ENCODE measurements around the gene CD274. TPM values are rescaled to one million over a fixed set of nuclear protein-coding genes. Genes with fewer than 3 reads are reported as not detected.
A peak's percentile ranks its signal among the peaks of the same experiment; 100 is the strongest.
"Not testable (repeated sequence)": the region's sequence is repeated elsewhere in the genome, so short reads cannot be mapped to it uniquely, and the experiment has no call there.

The CD274 gene
- total RNA-seq (2014; rRNA removed; shearing (Covaris generic)), result 91.1 and 98.4 TPM in 2 replicates
- 9.0 and 13.9 TPM in 2 replicates for polyA plus RNA-seq (2014; cell fraction: nucleus; rRNA removed)

DNA sequence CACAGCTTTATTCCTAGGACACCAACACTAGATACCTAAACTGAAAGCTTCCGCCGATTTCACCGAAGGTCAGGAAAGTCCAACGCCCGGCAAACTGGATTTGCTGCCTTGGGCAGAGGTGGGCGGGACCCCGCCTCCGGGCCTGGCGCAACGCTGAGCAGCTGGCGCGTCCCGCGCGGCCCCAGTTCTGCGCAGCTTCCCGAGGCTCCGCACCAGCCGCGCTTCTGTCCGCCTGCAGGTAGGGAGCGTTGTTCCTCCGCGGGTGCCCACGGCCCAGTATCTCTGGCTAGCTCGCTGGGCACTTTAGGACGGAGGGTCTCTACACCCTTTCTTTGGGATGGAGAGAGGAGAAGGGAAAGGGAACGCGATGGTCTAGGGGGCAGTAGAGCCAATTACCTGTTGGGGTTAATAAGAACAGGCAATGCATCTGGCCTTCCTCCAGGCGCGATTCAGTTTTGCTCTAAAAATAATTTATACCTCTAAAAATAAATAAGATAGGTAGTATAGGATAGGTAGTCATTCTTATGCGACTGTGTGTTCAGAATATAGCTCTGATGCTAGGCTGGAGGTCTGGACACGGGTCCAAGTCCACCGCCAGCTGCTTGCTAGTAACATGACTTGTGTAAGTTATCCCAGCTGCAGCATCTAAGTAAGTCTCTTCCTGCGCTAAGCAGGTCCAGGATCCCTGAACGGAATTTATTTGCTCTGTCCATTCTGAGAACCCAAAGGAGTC is at the start of gene CD274:
Gene CD274, plus strand, starts transcription at position 184 of the 733 bp plus-strand sequence. CDS start 5,572 bp downstream, outside the sequence.
- DNase-seq (ENCODE audit: extremely low read depth, low read depth), result peak; percentile 81

DNA sequence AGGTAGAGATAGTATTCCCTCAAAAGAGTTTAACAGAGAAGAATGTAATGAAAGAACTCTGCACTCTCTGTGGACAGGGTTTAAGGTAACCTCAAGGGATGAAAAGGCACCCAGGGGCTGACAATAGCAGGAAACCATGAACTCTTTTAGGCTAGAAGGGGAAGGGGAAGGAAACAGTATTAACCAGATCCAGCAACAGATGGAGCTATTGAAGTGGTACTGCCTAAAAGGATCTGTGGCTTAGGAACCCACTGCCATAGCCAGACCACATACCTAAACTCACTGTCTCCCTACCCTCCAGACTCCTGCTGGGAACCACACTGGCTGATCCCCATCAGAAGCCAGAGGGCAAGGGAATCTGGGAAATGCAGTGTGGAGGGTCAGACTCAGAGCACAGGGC is 48.1 kb upstream of the CD274 start:
- DNase-seq (ENCODE audit: extremely low read depth, low read depth), result no peak

DNA sequence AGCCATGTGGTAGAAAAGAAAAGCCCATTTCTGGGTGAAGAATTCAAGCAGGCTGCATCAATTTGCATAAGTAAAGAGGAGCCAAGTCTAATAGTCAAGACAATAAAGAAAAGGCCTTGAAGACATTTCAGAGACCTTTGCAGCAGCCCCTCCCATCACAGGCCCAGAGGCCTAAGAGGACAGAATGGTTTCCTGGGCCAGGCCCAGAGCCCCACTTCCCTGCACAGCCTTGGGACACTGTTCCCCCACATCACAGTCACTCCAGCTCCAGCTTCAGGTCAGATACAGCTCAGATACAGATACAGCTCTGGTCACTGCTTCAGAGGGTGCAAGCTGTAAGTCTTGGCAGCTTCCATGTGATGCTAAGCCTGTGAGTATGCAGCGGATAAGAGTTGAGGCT is 41.7 kb upstream of the CD274 start:
- DNase-seq (ENCODE audit: extremely low read depth, low read depth), result no peak

DNA sequence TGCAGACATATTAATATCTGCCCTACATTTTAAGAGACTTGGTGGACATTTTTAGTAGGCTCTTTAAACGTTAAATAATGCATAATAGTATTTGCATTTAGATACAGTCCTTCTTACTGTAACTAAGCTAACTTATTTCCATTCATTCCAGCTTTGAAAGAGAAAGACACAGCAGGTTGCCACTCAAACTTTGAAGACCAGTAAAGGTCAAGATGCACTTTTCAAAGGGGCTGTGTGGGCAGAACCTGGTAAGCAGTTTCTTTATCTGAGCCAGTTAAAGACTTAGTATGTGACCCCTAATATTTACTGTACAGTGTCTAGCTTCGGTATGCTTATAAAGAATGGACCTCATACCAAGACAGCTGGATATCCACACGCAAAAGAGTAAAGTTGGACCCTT is 33.4 kb upstream of the CD274 start:
- no peak for DNase-seq (ENCODE audit: extremely low read depth, low read depth)

DNA sequence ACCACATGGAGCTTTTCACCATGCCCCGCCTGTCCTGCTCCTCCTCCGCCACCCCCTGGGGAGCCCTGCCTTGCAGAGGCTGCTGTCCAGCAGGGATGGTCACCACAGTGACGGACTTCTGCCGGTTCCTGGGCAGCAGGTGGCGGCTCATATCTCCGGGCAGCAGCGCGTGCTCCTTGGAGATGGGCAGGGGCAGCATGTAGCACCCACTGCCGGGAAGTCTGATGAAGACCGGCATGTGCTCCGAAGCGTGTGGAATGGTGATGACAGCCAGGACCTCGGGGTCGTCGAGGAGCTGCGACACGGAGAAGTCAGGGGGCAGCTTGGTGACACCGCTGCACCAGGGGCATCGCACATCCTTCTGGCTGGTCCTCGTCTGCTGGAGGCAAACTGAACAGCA is 31.9 kb upstream of the CD274 start:
- no peak for DNase-seq (ENCODE audit: extremely low read depth, low read depth)

DNA sequence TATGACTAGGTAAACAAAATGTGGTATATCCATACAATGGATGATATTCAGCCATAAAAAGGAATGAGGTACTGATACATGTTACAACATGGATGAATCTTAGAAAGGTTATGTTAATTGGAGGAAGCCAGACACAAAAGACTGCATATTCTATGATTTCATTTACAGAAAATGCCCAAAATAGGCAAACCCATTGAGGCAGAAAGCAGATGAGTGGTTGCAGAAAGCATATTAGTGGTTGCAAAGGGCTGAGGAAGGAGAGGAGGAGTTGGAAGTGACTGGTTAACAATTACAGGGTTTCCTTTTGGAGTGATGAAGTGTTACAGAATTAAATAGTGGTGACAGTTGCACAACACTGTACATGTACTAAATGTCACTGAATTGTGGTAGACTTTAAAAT is 30.4 kb upstream of the CD274 start:
- DNase-seq (ENCODE audit: extremely low read depth, low read depth), result no peak

DNA sequence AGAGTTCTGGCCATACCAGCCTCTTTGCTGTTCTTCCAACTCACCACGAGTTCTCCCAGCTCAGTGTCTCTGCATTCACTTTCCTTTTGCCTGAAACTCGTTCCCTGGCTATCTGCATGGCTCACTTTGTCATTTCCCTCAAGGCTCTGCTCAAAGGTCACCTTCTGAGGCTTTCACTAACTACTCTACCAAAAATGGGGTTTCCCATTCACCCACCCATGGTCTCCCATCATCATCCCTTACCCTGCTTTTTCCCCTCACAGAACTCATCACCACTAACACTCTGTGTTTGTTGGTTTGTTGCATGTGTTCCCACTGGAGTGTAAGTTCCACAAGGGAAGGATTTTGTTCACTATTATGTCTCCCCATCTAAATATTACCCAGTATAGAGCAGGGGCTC is 29.2 kb upstream of the CD274 start:
- DNase-seq (ENCODE audit: extremely low read depth, low read depth), result no peak

DNA sequence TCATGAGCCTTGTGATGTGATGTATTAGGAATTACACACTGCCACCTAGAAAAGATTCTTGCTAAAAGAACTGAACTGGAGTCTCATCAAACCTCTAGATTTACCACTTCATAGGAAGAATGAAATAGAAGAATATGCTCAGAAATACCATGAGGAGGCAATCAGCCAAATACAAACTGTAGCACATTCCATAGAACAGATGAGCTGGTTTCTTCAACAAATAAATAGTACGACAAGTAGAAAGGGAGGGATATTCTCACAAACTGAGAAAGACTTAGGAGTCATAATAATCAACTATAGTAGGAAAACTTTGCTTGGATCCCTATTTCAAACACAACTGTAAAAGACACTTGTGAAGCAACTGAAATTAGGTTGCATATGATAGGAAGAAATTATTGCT is 28.1 kb upstream of the CD274 start:
- DNase-seq (ENCODE audit: extremely low read depth, low read depth), result no peak

DNA sequence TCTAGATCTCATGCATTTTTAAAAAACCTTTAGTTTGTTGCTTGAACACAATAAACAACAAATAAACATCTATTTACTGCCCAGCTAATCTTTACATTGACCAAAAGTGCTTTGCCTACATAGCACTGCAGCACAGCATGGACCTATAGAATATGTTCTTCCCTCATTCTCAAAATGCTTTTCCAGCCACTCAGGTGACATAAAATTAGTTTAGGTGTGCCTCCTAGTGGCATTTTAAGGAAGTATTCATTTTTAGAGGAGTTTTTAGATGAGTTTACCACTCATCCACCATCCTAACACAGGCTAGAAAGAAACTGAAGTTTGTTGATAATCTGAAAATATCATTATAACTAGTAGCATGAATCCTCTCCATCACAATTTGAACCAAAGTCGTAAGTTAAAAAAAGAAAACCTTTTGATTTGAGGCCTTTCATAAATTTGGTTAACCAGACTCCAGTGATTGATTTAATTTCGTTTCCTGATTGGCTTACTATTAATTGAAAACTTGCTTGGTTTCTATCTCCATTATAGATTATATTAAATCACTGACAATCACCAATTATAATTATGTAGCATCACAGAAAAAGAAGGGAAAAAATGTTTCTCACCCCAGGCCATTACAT is 25.2 kb upstream of the CD274 start:
- DNase-seq (ENCODE audit: extremely low read depth, low read depth), result no peak

DNA sequence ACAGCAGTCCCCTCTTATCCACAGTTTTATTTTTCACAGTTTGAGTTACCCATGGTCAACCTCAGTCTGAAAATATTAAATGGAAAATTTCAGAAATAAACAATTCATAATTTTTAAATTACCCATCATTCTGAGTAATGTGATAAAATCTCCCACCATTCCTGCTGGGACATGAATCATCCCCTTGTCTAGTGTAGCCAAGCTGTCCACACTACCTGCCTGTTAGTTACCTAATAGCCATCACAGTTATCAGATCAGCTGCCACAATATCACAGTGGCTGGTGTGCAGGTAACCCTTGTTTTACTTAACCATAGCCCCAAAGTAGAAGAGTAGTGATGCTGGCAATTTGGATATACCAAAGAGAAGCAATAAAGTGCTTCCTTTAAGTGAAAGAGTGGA is 23.3 kb upstream of the CD274 start:
- no peak for DNase-seq (ENCODE audit: extremely low read depth, low read depth)

DNA sequence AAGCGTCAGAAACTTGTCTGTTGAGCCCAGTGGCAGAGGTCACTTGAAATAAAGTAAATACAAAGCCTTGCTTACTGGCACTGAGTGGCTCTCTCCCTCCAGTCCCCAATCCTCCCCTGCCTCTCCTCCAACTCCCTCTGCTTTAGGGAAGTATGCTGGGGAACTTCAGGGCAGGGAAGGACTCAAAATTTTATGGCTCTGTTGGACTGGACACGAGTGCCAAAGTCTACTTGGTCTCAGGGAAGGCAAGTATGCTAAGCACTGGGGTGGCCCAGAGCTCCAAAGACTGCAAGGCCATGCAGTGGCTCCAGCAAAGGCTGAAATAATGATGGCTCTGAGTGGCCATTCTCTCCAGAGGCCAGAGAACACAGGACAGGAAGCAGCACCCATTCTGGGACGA is 22.2 kb upstream of the CD274 start:
- no peak for DNase-seq (ENCODE audit: extremely low read depth, low read depth)

DNA sequence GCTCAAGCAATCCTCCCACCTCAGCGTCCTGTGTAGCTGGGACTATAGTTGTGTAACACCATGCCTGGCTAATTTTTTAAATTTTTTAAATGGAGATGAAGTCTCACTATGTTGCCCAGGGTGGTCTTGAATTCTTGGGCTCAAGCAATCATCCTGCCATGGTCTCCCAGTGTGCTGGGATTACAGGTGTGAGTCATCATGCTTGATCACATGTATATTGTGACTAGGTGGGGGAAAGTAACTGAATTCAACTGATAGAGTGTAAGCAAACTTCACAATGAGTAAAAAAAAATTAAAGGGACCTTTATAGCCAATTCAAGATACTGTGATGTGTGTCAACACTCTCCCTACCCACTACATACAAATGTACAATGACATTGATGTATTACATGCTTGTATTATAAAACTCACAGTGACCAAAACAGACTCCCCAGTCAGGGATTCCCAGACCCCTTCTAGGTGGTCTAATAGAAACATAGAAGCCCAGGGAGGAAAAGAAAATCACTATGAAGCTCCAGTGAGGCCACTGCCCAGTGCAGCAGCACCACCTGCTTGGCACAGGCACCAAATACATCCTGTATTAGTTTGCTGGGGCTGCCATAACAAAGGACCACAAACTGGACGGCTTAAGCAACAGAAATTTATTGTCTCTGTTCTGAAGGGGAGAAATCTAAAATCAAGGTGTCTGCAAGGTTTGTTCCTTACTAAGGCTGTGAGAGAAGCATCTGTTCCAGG is 21.4 kb upstream of the CD274 start:
- no peak for DNase-seq (ENCODE audit: extremely low read depth, low read depth)

DNA sequence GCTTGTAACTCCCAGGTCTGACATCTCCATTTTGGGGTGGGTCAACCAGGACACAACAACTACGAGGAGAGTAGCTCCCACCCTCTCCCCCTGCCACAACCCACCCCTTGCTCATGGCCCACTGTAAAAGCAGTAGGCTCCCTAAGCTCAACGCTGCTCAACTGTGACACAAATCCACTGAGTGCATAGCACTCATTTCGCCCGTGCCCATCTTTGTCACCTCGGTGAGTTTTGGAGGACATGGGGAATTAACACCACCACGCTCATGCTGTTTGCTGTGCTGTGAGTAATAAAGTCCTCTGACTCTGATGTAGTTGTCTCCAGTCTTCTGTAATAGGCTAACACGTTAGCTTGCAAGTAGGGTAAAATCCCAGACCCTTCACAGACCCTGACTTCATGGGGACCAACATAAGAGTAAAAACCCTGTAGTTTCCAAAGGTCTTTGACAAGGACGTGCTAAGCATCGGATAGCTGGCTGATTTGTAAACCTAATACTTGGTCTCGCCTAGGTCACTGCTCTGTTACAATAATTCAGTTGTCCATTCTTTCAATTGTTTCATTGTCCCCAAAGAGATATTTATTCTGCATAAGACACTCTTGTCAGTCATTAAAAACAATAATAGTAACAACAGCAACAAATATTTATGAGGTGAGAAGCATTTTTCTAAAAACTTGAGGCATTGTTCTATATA is 20.3 kb upstream of the CD274 start:
- no peak for DNase-seq (ENCODE audit: extremely low read depth, low read depth)

DNA sequence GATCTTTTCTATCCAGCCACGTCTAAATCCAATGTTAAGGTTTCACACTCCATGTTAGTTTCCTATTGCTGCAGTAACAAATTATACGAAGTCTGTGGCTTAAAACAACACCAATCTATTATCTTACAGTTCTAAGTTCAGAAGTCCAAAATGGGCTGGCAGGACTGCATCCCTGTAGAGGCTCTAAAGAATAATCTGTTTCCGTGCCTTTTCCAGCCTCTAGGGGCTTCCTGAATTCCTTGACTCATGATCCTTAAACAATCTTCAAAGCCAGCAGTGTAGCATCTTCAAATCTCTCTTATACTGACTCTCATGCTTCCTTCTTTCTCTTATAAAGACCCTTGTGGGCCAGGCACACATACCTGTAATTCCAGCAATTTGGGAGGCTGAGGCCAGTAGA is 19.4 kb upstream of the CD274 start:
- DNase-seq (ENCODE audit: extremely low read depth, low read depth), result no peak

DNA sequence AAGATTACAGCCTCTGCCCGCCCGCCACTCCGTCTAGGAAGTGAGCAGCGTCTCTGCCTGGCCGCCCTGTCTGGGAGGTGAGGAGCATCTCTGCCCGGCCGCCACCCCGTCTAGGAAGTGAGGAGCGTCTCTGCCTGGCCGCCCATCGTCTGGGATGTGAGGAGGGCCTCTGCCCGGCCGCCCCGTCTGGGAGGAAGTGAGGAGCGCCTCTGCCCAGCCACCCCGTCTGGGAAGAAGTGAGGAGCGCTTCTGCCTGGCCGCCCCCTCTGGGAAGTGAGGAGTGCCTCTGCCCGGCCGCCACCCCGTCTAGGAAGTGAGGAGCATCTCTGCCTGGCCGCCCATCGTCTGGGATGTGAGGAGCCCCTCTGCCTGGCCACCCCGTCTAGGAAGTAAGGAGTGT is 17.5 kb upstream of the CD274 start:
- DNase-seq (ENCODE audit: extremely low read depth, low read depth), result not testable (repeated sequence)

DNA sequence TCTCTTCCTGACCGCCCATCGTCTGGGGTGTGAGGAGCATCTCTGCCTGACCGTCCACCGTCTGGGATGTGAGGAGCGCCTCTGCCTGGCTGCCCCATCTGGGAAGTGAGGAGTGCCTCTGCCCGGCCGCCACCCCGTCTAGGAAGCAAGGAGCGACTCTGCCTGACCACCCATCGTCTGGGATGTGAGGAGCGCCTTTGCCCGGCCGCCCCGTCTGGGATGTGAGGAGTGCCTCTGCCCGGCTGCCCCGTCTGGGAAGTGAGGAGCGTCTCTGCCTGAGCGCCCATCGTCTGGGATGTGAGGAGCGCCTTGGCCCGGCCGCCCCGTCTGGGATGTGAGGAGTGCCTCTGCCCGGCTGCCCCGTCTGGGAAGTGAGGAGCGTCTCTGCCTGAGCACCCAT is 17.0 kb upstream of the CD274 start:
- DNase-seq (ENCODE audit: extremely low read depth, low read depth), result not testable (repeated sequence)

DNA sequence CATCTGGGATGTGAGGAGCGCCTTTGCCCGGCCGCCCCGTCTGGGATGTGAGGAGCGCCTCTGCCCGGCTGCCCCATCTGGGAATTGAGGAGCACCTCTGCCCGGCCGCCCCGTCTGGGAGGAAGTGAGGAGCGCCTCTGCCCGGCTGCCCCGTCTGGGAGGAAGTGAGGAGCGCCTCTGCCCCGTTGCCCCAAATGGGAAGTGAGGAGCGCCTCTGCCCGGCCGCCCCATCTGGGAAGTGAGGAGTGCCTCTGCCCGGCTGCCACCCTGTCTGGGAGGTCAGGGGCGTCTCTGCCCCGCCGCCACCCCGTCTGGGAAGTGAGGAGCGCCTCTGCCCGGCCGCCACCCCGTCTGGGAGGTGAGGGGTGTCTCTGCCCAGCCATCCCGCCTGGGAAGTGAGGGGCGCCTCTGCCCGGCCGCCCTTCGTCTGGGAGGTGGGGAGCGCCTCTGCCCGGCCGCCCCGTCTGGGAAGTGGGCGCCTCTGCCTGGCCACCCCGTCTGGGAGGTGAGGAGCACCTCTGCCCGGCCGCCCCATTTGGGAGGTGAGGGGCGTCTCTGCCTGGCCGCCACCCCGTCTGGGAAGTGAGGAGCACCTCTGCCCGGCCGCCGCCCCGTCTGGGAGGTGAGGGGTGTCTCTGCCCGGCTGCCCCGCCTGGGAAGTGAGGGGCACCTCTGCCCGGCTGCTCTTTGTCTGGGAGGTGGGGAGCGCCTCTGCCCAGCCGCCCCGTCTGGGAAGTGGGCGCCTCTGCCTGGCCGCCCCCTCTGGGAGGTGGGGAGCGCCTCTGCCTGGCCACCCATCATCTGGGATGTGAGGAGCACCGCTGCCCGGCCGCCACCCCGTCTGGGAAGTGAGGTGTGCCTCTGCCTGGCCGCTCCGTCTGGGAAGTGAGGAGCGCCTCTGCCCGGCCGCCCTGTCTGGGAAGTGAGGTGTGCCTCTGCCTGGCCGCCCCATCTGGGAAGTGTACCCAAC is 16.2 kb upstream of the CD274 start:
- not testable (repeated sequence) for DNase-seq (ENCODE audit: extremely low read depth, low read depth)

DNA sequence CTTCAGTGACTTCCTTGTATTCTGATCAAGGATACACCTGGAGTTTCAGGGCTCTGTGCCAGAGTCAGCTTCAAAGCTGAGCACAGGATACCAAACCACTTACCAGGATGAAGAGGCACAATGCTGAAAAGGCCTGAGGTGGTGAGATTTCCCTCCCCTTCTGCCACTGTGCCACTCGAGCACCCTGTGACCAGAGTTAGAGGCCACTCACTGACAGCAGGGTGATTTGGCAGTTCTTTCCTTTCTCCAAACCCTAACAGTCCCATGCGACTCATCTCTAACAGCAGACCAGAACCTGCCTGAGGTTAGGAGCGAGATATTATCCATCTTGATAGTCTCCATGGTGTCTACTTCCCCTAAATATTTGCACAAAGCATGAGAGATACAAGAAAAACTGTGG is 14.4 kb upstream of the CD274 start:
- no peak for DNase-seq (ENCODE audit: extremely low read depth, low read depth)

DNA sequence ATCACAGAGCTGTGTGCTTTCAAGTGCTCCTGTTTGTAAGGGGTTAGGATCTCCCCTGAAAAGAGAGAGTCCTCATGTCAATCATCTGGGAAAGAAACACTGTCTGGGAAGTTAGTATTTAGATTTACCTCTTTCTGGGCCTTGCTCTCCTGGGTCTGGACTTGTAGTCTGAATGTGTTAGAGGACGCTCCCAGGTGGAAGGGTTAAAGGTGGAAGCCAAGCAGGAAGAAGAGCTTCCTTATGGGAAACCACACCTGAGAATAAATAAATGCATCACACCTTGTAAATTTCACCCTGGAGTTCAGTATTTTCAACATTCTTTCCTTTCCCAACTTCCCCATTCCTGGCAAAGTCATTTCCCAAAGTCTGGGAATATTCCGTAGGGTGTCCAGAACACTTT is 13.9 kb upstream of the CD274 start:
- no peak for DNase-seq (ENCODE audit: extremely low read depth, low read depth)
